Liver (tissue), 9 donors: ENCODE measurements around the gene SLC28A3. TPM values are rescaled to one million over a fixed set of nuclear protein-coding genes. Genes with fewer than 3 reads are reported as not detected.

Experiments used
- DNase-seq: peaks from one replicate; pipeline ENCODE4 v3.0.0-alpha.2; 2017; ENCODE audit warnings: low spot score
- H3K27ac ChIP-seq, 2 donors: one replicate each; pipeline ENCODE4 v1.7.0; 2013; ENCODE audit warnings: inconsistent platforms in 2 of 2, low read length in 2 of 2, control low read depth in 1 of 2, low read depth in 1 of 2, mild to moderate bottlenecking in 1 of 2
- H3K27me3 ChIP-seq, 4 donors: one replicate each; pipeline versions ENCODE4 v1.6.1 to v1.7.0; 2013; ENCODE audit warnings: low read length in 3 of 4, inconsistent platforms in 1 of 4, mild to moderate bottlenecking in 1 of 4, moderate library complexity in 1 of 4; ENCODE audit not compliant: control insufficient read depth in 4 of 4, insufficient read depth in 4 of 4
- H3K36me3 ChIP-seq, 4 donors: one replicate each; pipeline versions ENCODE4 v1.6.1 to v1.7.0; 2013; ENCODE audit warnings: low read length in 3 of 4, mild to moderate bottlenecking in 3 of 4, low read depth in 1 of 4, moderate library complexity in 1 of 4; ENCODE audit not compliant: control insufficient read depth in 4 of 4, insufficient read depth in 3 of 4
- H3K4me1 ChIP-seq, 4 donors: one replicate each; pipeline versions ENCODE4 v1.6.1 to v1.7.0; 2013; ENCODE audit warnings: low read length in 3 of 4, mild to moderate bottlenecking in 3 of 4, moderate library complexity in 1 of 4; ENCODE audit not compliant: control insufficient read depth in 4 of 4, insufficient read depth in 4 of 4
- H3K4me3 ChIP-seq, 3 donors: one replicate each; pipeline versions ENCODE4 v1.6.1 to v1.7.0; 2013; ENCODE audit warnings: low read length in 3 of 3, control low read depth in 1 of 3, low read depth in 1 of 3, mild to moderate bottlenecking in 1 of 3
- H3K9ac ChIP-seq, 2 donors: one replicate each; pipeline ENCODE4 v1.7.0; 2013; ENCODE audit warnings: low read length in 2 of 2, mild to moderate bottlenecking in 2 of 2, moderate library complexity in 2 of 2, control low read depth in 1 of 2, low read depth in 1 of 2
- H3K9me3 ChIP-seq, 4 donors: one replicate each; pipeline versions ENCODE4 v1.6.1 to v1.7.0; 2013; ENCODE audit warnings: low read length in 3 of 4; ENCODE audit not compliant: control insufficient read depth in 4 of 4
- ATF3 ChIP-seq: IDR thresholded peaks from 2 replicates; pipeline ENCODE4 v1.6.1; 2016; ENCODE audit warnings: antibody characterized with exemption
- CTCF ChIP-seq: fragments of 150-350 bp; IDR thresholded peaks from 2 replicates; pipeline ENCODE4 v1.5.1; 2017; ENCODE audit warnings: improper control_type of control experiment, low read depth, low read length; ENCODE audit not compliant: missing input control
- EGR1 ChIP-seq, 2 donors: IDR thresholded peaks; 2 replicates each; pipeline ENCODE4 v1.6.1; 2016 to 2018; ENCODE audit warnings: antibody characterized with exemption in 2 of 2, low read depth in 2 of 2
- FOXA1 ChIP-seq: IDR thresholded peaks from 2 replicates; pipeline ENCODE4 v1.6.1; 2016; ENCODE audit warnings: antibody characterized with exemption
- FOXA2 ChIP-seq: IDR thresholded peaks from 2 replicates; pipeline ENCODE4 v1.6.1; 2016; ENCODE audit warnings: antibody characterized with exemption
- GABPA ChIP-seq, 2 donors: IDR thresholded peaks in 1 of 2; conservative IDR thresholded peaks in 1 of 2; 2 replicates each; pipeline ENCODE4 v1.6.1; 2016; ENCODE audit warnings: antibody characterized with exemption in 2 of 2, mild to moderate bottlenecking in 1 of 2, moderate library complexity in 1 of 2
- HNF4A ChIP-seq, 2 donors: conservative IDR thresholded peaks; 2 replicates each; pipeline ENCODE4 v1.6.1; 2016; ENCODE audit warnings: antibody characterized with exemption in 2 of 2, mild to moderate bottlenecking in 2 of 2
- HNF4G ChIP-seq: IDR thresholded peaks from 2 replicates; pipeline ENCODE4 v1.6.1; 2016; ENCODE audit warnings: antibody characterized with exemption
- JUND ChIP-seq, 2 donors: IDR thresholded peaks; 2 replicates each; pipeline ENCODE4 v1.6.1; 2016; ENCODE audit warnings: antibody characterized with exemption in 2 of 2
- NR2F2 ChIP-seq: IDR thresholded peaks from 2 replicates; pipeline ENCODE4 v1.6.1; 2016; ENCODE audit warnings: antibody characterized with exemption
- RAD21 ChIP-seq, 2 donors: IDR thresholded peaks; 2 replicates each; pipeline ENCODE4 v1.6.1; 2016; ENCODE audit warnings: antibody characterized with exemption in 2 of 2, mild to moderate bottlenecking in 2 of 2
- RXRA ChIP-seq, 2 donors: IDR thresholded peaks; 2 replicates each; pipeline ENCODE4 v1.6.1; 2017 to 2018; ENCODE audit warnings: antibody characterized with exemption in 2 of 2, mild to moderate bottlenecking in 1 of 2
- SP1 ChIP-seq: IDR thresholded peaks from 2 replicates; pipeline ENCODE4 v1.6.1; 2018; ENCODE audit warnings: antibody characterized with exemption, mild to moderate bottlenecking
- TAF1 ChIP-seq: conservative IDR thresholded peaks from 2 replicates; pipeline ENCODE4 v1.6.1; 2016; ENCODE audit warnings: antibody characterized with exemption, mild to moderate bottlenecking
- YY1 ChIP-seq: IDR thresholded peaks from 2 replicates; pipeline ENCODE4 v1.6.1; 2016; ENCODE audit warnings: antibody characterized with exemption, mild to moderate bottlenecking
- whole genome bisulfite sequencing: extraction: QIAGEN DNeasy Blood & Tissue Kit; methylation state at CpG from one replicate; pipeline ENCODE4 v1.1.7; 2013; 5-methylcytosine and 5-hydroxymethylcytosine counted together
- polyA plus RNA-seq, 2 donors: library from polyadenylated mRNA; stranded (reverse) in 1 of 2; unstranded in 1 of 2; fragments of 200-250 nt in 1 of 2; fragments of >200 nt in 1 of 2; fragmentation: Nextera tagmentation in 1 of 2; extraction: Ambion mirVana in 1 of 2; gene quantifications; one replicate each; pipeline versions ENCODE4 v1.2.1 to v1.2.3, GENCODE V29; 2013 to 2015
- total RNA-seq, 2 donors: library from RNA; depleted of rRNA; stranded (reverse); fragments of >200 nt; gene quantifications; one replicate each; pipeline ENCODE4 v1.2.3, GENCODE V29; 2014
- TF ChIP-seq, protein P1 (sequence below): IDR thresholded peaks from 2 replicates; pipeline ENCODE4 v1.6.1; 2016; ENCODE audit warnings: antibody characterized with exemption
- TF ChIP-seq, protein P2 (sequence below): IDR thresholded peaks from 2 replicates; pipeline ENCODE4 v1.6.1; 2016; ENCODE audit warnings: antibody characterized with exemption
- TF ChIP-seq, protein P3 (sequence below): IDR thresholded peaks from 2 replicates; pipeline ENCODE4 v1.6.1; 2016; ENCODE audit warnings: antibody characterized with exemption, mild to moderate bottlenecking
- donor health status: healthy.
- donor health status: healthy.
- donor health status: healthy.
- donor health status: healthy.
- donor health status: healthy.

Gene SLC28A3
- total and polyA plus RNA-seq, 4 donors, result 0.07 to 1.3 (median 0.28) TPM

- 65% methylated on average over 6 of the region's 6 CpGs for WGBS
- H3K27me3 ChIP-seq, result no peaks in the 10 kb centered on the region
- no peak overlapping the region for H3K27ac ChIP-seq
- H3K9me3 ChIP-seq, result no peaks in the 10 kb centered on the region
- TF ChIP-seq RAD21 (IDR thresholded peaks at IDR 0.05) (no peak), GABPA (IDR thresholded peaks at IDR 0.05 in 1 of 2, conservative IDR thresholded peaks at IDR 0.05 in 1 of 2) (no peak), HNF4A (conservative IDR thresholded peaks at IDR 0.05) (no peak), FOXA1 (no peak), NR2F2 (no peak)
- no peak overlapping the region for H3K9ac ChIP-seq
- H3K4me3 ChIP-seq, result no peak overlapping the region
- H3K36me3 ChIP-seq, result no peaks in the 10 kb centered on the region
- H3K4me1 ChIP-seq, result no peaks in the 10 kb centered on the region
- DNase-seq, result no peak
Observed at GRCh38 chr9:84283946-84284345, 56.6 kb downstream of the SLC28A3 start.

DNA sequence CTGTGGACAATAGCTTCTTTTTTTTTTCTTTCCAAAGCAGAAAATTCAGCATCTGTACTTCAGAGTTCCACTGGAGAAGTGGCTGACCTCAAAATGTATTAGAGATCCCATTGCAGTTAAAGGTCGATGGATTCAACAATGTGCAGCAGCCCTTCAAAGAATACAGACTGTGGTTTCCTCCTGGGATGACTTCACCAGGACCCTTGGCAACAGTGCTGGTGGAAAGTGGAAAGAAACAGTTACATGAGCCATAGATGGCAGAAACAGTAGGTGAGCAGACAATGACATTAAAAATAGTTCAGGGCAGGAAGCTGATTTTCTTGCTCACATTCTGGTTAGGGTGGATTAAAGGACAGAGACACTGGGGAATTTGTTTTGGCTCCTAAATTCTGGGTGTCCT is 62.4 kb downstream of the SLC28A3 start:
- Histone ChIP-seq H3K9me3 (no peaks in the 10 kb centered on the region), H3K36me3 (no peaks in the 10 kb centered on the region), H3K27ac (no peak overlapping the region), H3K9ac (no peak overlapping the region), H3K4me3 (no peak overlapping the region), H3K27me3 (peaks cover 0 to 6% (median 2%) of the 10 kb centered on the region in 4 donors), H3K4me1 (no peaks in the 10 kb centered on the region)
- no peak for DNase-seq
- TF ChIP-seq, protein P1, sequence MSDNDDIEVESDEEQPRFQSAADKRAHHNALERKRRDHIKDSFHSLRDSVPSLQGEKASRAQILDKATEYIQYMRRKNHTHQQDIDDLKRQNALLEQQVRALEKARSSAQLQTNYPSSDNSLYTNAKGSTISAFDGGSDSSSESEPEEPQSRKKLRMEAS, result no peak
- 54% methylated on average over 1 of the region's 1 CpG for WGBS

DNA sequence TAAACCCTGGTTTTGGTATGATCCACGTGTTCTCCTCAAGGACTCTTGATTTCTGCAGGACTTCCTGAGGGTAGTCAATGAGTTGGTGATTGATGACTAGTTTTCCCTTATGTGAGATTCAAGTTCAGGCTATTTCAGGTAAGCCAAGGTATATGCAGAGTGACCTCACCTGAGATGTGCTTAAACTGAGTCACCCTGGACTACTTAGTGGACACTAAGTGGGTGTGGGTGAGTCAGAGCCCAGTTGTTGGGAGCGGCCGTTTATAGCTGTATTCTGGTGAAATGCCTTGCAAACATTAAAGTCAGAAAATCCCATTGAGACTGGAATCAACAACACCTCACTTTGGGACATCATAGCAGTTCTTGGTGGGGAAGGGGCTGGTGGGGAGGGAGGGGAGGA is 62.9 kb downstream of the SLC28A3 start:
- peaks cover 0 to 7% (median 5%) of the 10 kb centered on the region in 4 donors for H3K27me3 ChIP-seq
- H3K4me1 ChIP-seq, result no peaks in the 10 kb centered on the region
- H3K4me3 ChIP-seq, result no peak overlapping the region
- 72% methylated on average over 3 of the region's 3 CpGs for WGBS
- H3K36me3 ChIP-seq, result no peaks in the 10 kb centered on the region
- H3K27ac ChIP-seq, result no peak overlapping the region
- no peaks in the 10 kb centered on the region for H3K9me3 ChIP-seq
- TF ChIP-seq RXRA (IDR thresholded peaks at IDR 0.05) (no peak), NR2F2 (no peak), CTCF (no peak), EGR1 (IDR thresholded peaks at IDR 0.05; ENCODE audit: low read depth in 2 of 2) (no peak), ATF3 (no peak), FOXA1 (no peak), TAF1 (no peak), JUND (IDR thresholded peaks at IDR 0.05) (no peak), GABPA (IDR thresholded peaks at IDR 0.05 in 1 of 2, conservative IDR thresholded peaks at IDR 0.05 in 1 of 2) (no peak), YY1 (no peak), HNF4G (no peak), RAD21 (IDR thresholded peaks at IDR 0.05) (no peak), SP1 (no peak), FOXA2 (no peak)
- TF ChIP-seq, protein P2, sequence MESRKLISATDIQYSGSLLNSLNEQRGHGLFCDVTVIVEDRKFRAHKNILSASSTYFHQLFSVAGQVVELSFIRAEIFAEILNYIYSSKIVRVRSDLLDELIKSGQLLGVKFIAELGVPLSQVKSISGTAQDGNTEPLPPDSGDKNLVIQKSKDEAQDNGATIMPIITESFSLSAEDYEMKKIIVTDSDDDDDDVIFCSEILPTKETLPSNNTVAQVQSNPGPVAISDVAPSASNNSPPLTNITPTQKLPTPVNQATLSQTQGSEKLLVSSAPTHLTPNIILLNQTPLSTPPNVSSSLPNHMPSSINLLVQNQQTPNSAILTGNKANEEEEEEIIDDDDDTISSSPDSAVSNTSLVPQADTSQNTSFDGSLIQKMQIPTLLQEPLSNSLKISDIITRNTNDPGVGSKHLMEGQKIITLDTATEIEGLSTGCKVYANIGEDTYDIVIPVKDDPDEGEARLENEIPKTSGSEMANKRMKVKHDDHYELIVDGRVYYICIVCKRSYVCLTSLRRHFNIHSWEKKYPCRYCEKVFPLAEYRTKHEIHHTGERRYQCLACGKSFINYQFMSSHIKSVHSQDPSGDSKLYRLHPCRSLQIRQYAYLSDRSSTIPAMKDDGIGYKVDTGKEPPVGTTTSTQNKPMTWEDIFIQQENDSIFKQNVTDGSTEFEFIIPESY, result no peak
- TF ChIP-seq, protein P1, result no peak
- TF ChIP-seq, protein P3, sequence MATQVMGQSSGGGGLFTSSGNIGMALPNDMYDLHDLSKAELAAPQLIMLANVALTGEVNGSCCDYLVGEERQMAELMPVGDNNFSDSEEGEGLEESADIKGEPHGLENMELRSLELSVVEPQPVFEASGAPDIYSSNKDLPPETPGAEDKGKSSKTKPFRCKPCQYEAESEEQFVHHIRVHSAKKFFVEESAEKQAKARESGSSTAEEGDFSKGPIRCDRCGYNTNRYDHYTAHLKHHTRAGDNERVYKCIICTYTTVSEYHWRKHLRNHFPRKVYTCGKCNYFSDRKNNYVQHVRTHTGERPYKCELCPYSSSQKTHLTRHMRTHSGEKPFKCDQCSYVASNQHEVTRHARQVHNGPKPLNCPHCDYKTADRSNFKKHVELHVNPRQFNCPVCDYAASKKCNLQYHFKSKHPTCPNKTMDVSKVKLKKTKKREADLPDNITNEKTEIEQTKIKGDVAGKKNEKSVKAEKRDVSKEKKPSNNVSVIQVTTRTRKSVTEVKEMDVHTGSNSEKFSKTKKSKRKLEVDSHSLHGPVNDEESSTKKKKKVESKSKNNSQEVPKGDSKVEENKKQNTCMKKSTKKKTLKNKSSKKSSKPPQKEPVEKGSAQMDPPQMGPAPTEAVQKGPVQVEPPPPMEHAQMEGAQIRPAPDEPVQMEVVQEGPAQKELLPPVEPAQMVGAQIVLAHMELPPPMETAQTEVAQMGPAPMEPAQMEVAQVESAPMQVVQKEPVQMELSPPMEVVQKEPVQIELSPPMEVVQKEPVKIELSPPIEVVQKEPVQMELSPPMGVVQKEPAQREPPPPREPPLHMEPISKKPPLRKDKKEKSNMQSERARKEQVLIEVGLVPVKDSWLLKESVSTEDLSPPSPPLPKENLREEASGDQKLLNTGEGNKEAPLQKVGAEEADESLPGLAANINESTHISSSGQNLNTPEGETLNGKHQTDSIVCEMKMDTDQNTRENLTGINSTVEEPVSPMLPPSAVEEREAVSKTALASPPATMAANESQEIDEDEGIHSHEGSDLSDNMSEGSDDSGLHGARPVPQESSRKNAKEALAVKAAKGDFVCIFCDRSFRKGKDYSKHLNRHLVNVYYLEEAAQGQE, result no peak
- DNase-seq, result no peak
- H3K9ac ChIP-seq, result no peak overlapping the region
